HFFc6 (cell line): ENCODE data around the gene GAGE1. TPM values are rescaled to one million over a fixed set of nuclear protein-coding genes. Genes with fewer than 3 reads are reported as not detected.

ENCODE experiments used
- DNase-seq: peaks from one replicate; pipeline ENCODE4 v3.0.0-alpha.2; 2018
- H3K27ac Mint-ChIP-seq: 2 replicates; pipeline ENCODE4 v1.8.0; 2020; ENCODE audit warnings: mild to moderate bottlenecking, mixed read lengths
- H3K27me3 Mint-ChIP-seq: 2 replicates; pipeline ENCODE4 v1.8.0; 2021; ENCODE audit warnings: mild to moderate bottlenecking, moderate library complexity, mixed read lengths; ENCODE audit not compliant: insufficient read depth
- H3K36me3 Mint-ChIP-seq: 2 replicates; pipeline ENCODE4 v1.8.0; 2021; ENCODE audit warnings: low read depth, mixed read lengths
- H3K4me1 Mint-ChIP-seq: 2 replicates; pipeline ENCODE4 v1.8.0; 2020; ENCODE audit warnings: low read depth, mixed read lengths
- H3K4me3 Mint-ChIP-seq: 2 replicates; pipeline ENCODE4 v1.8.0; 2020; ENCODE audit warnings: mild to moderate bottlenecking, moderate library complexity, mixed read lengths
- H3K9me3 Mint-ChIP-seq: 2 replicates; pipeline ENCODE4 v1.8.0; 2020; ENCODE audit warnings: mild to moderate bottlenecking, mixed read lengths
- CTCF ChIP-seq: fragments of 200-600 bp; sonication (generic); IDR thresholded peaks from 2 replicates; pipeline ENCODE4 v1.5.0; 2021; ENCODE audit warnings: antibody characterized with exemption, mild to moderate bottlenecking
- total RNA-seq, 6 experiments: library from RNA; stranded (reverse); fragmentation: NEBNext Ultra II Directional; extraction: Animal tissue kit (Norgen Biotek cat#: 25700); gene quantifications; 2 replicates in 1 of 6; 3 replicates in 5 of 6; pipeline ENCODE4 v1.2.3, GENCODE V29; 2021

The GAGE1 gene
- total RNA-seq, 6 experiments from 2014 or later = not detected

- no peak overlapping the region for H3K27ac Mint-ChIP-seq
- no peaks in the 10 kb centered on the region; the same call in 1 of the 2 replicates for H3K27me3 Mint-ChIP-seq
- peaks cover 5% of the 10 kb centered on the region; the same call in 1 of the 2 replicates for H3K9me3 Mint-ChIP-seq
- H3K36me3 Mint-ChIP-seq = no peaks in the 10 kb centered on the region
- TF ChIP-seq CTCF = no peak
- no peaks in the 10 kb centered on the region for H3K4me1 Mint-ChIP-seq
- no peak overlapping the region for H3K4me3 Mint-ChIP-seq
- no peak for DNase-seq
Observed at GRCh38 chrX:49610718-49611310, 12.0 kb downstream of the GAGE1 start.

- Mint-ChIP-seq H3K27ac (no peak overlapping the region), H3K4me3 (no peak overlapping the region), H3K36me3 (no peaks in the 10 kb centered on the region), H3K27me3 (no peaks in the 10 kb centered on the region), H3K4me1 (no peaks in the 10 kb centered on the region), H3K9me3 (peaks cover 5% of the 10 kb centered on the region; the same call in 1 of the 2 replicates)
- no peak for DNase-seq
- TF ChIP-seq CTCF = no peak
Observed at GRCh38 chrX:49618574-49618973, 19.8 kb downstream of the GAGE1 start.

- H3K4me1 Mint-ChIP-seq = no peaks in the 10 kb centered on the region
- H3K27ac Mint-ChIP-seq = no peak overlapping the region
- no peaks in the 10 kb centered on the region for H3K36me3 Mint-ChIP-seq
- no peak for TF ChIP-seq CTCF
- no peaks in the 10 kb centered on the region; the same call in 1 of the 2 replicates for H3K9me3 Mint-ChIP-seq
- no peak overlapping the region for H3K4me3 Mint-ChIP-seq
- H3K27me3 Mint-ChIP-seq = no peaks in the 10 kb centered on the region
- DNase-seq = no peak
Observed at GRCh38 chrX:49627086-49627777, 28.4 kb downstream of the GAGE1 start.

- Mint-ChIP-seq H3K4me3 (no peak overlapping the region), H3K4me1 (no peaks in the 10 kb centered on the region), H3K27me3 (no peaks in the 10 kb centered on the region), H3K9me3 (no peaks in the 10 kb centered on the region), H3K36me3 (no peaks in the 10 kb centered on the region), H3K27ac (no peak overlapping the region)
- no peak for TF ChIP-seq CTCF
- no peak for DNase-seq
Observed at GRCh38 chrX:49644991-49645637, 46.3 kb downstream of the GAGE1 start.

- Mint-ChIP-seq H3K36me3 (no peaks in the 10 kb centered on the region), H3K4me1 (no peaks in the 10 kb centered on the region), H3K27me3 (0 out of 2 replicates have a peak, but pooled peaks cover 2% of the 10 kb centered on the region), H3K4me3 (no peak overlapping the region), H3K27ac (no peak overlapping the region), H3K9me3 (no peaks in the 10 kb centered on the region)
- no peak for DNase-seq
- no peak for TF ChIP-seq CTCF
Observed at GRCh38 chrX:49656533-49656932, 57.7 kb downstream of the GAGE1 start.

Other genes starting within 250 kb of the GAGE1 start
- not detected for gene GAGE12C, start 66.8 kb upstream of the GAGE1 start, total RNA-seq
- gene GAGE12D, start 57.3 kb upstream of the GAGE1 start, total RNA-seq = not detected
- gene GAGE12E, start 47.7 kb upstream of the GAGE1 start, total RNA-seq = not detected
- not detected for gene GAGE12F, start 38.2 kb upstream of the GAGE1 start, total RNA-seq
- gene GAGE12G, start 28.6 kb upstream of the GAGE1 start, total RNA-seq = not detected
- gene GAGE12H, start 19.1 kb upstream of the GAGE1 start, total RNA-seq = not detected
- not detected for gene GAGE2A, start 9.5 kb upstream of the GAGE1 start, total RNA-seq
- under 1 TPM in 1 of 6 experiments, not detected in 5; 0.34 TPM for gene PAGE1, start 97.0 kb downstream of the GAGE1 start, total RNA-seq
- gene PAGE4, start 230.3 kb downstream of the GAGE1 start, total RNA-seq = not detected